ENCODE data around the gene KCNQ4.

The KCNQ4 gene

GRCh38 chr1:40840526-40841323 is 57.1 kb downstream of the KCNQ4 start:
- ATAC-seq (ENCODE audit: low read depth) (no peak), DNase-seq (ENCODE audit: low spot score) (no peak)
- Histone ChIP-seq H3K27ac (ENCODE audit: poor library complexity, severe bottlenecking) (no peak overlapping the region), H3K9me3 (ENCODE audit: severe bottlenecking) (no peaks in the 10 kb centered on the region), H3K4me1 (ENCODE audit: insufficient read depth, poor library complexity, severe bottlenecking) (no peaks in the 10 kb centered on the region), H3K4me3 (ENCODE audit: severe bottlenecking) (no peak overlapping the region), H3K27me3 (ENCODE audit: insufficient read depth, poor library complexity, severe bottlenecking) (no peaks in the 10 kb centered on the region), H3K36me3 (ENCODE audit: low read depth) (no peaks in the 10 kb centered on the region)
- TF ChIP-seq CTCF (IDR thresholded peaks at IDR 0.05; ENCODE audit: poor library complexity, severe bottlenecking): no peak

DNA sequence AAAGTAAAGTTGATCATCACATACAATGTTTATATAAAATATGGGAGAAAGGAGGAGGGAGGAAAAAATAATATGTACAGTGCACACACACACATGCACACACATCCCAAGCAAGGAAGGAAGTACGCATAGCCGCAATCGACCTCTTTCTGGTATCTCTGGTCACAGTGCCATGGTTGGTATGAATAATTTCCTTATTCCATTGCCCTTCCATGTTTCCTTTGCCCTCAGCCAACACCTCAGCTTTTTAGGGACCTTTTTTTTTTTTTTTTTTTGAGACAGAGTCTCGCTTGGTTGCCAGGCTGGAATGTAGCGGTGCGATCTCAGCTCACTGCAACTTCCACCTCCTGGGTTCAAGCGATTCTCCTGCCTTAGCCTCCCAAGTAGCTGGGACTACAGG is 58.0 kb downstream of the KCNQ4 start:
- ATAC-seq (ENCODE audit: low read depth) (no peak), DNase-seq (ENCODE audit: low spot score) (no peak)
- no peak overlapping the region for H3K27ac ChIP-seq (ENCODE audit: poor library complexity, severe bottlenecking)
- H3K9me3 ChIP-seq (ENCODE audit: severe bottlenecking): no peaks in the 10 kb centered on the region
- no peak overlapping the region for H3K4me3 ChIP-seq (ENCODE audit: severe bottlenecking)
- no peaks in the 10 kb centered on the region for H3K27me3 ChIP-seq (ENCODE audit: insufficient read depth, poor library complexity, severe bottlenecking)
- no peaks in the 10 kb centered on the region for H3K4me1 ChIP-seq (ENCODE audit: insufficient read depth, poor library complexity, severe bottlenecking)
- no peaks in the 10 kb centered on the region for H3K36me3 ChIP-seq (ENCODE audit: low read depth)
- no peak for TF ChIP-seq CTCF (IDR thresholded peaks at IDR 0.05; ENCODE audit: poor library complexity, severe bottlenecking)

DNA sequence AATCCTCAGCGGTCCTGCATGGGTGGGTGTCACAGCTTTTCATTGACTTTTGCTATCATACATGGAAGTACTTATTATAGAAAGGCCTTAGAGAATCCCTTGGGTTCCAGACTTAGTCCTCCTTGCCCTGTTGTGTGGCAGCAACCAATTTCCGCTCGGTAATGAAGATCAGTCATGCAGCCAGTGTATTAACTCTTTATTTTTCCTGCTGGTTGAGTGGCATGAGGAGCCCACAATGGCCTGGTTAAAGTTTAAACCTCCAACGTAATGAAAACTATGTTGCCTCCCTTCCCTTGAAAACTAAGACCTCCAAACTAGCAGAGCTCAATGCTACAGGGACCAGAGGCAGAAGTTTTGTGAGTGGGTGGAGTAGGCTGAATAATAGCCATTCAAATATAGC is 58.6 kb downstream of the KCNQ4 start:
- Histone ChIP-seq H3K4me1 (ENCODE audit: insufficient read depth, poor library complexity, severe bottlenecking) (no peaks in the 10 kb centered on the region), H3K4me3 (ENCODE audit: severe bottlenecking) (no peak overlapping the region), H3K9me3 (ENCODE audit: severe bottlenecking) (no peaks in the 10 kb centered on the region), H3K27ac (ENCODE audit: poor library complexity, severe bottlenecking) (no peak overlapping the region), H3K36me3 (ENCODE audit: low read depth) (no peaks in the 10 kb centered on the region), H3K27me3 (ENCODE audit: insufficient read depth, poor library complexity, severe bottlenecking) (no peaks in the 10 kb centered on the region)
- no peak for ATAC-seq (ENCODE audit: low read depth)
- no peak for TF ChIP-seq CTCF (IDR thresholded peaks at IDR 0.05; ENCODE audit: poor library complexity, severe bottlenecking)
- no peak for DNase-seq (ENCODE audit: low spot score)

GRCh38 chr1:40842691-40843090 is 59.1 kb downstream of the KCNQ4 start:
- DNase-seq (ENCODE audit: low spot score) (no peak), ATAC-seq (ENCODE audit: low read depth) (no peak)
- no peak overlapping the region for H3K4me3 ChIP-seq (ENCODE audit: severe bottlenecking)
- H3K9me3 ChIP-seq (ENCODE audit: severe bottlenecking): no peaks in the 10 kb centered on the region
- no peaks in the 10 kb centered on the region for H3K27me3 ChIP-seq (ENCODE audit: insufficient read depth, poor library complexity, severe bottlenecking)
- no peak overlapping the region for H3K27ac ChIP-seq (ENCODE audit: poor library complexity, severe bottlenecking)
- TF ChIP-seq CTCF (IDR thresholded peaks at IDR 0.05; ENCODE audit: poor library complexity, severe bottlenecking): no peak
- no peaks in the 10 kb centered on the region for H3K36me3 ChIP-seq (ENCODE audit: low read depth)
- H3K4me1 ChIP-seq (ENCODE audit: insufficient read depth, poor library complexity, severe bottlenecking): no peaks in the 10 kb centered on the region

DNA sequence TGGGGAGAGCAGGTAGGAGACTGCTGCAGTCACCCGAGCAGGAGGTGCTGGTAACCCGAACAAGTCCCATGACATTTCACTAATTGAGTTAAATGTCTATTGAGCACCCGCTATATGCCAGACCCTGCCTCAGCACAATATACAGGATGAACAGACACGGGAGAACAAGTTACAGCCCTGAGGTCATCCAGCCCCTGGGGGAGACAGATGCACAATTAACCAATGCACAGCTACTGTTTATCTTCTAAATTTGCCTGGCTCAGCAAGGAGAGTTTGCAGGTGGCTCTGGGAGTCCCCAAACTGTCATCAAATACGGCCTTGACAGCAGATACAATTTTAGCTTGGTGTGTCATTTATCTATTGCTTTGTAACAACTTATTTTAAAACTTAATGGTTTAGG is 60.5 kb downstream of the KCNQ4 start:
- no peak for TF ChIP-seq CTCF (IDR thresholded peaks at IDR 0.05; ENCODE audit: poor library complexity, severe bottlenecking)
- ATAC-seq (ENCODE audit: low read depth) (no peak), DNase-seq (ENCODE audit: low spot score) (no peak)
- no peaks in the 10 kb centered on the region for H3K27me3 ChIP-seq (ENCODE audit: insufficient read depth, poor library complexity, severe bottlenecking)
- H3K4me3 ChIP-seq (ENCODE audit: severe bottlenecking): no peak overlapping the region
- no peaks in the 10 kb centered on the region for H3K36me3 ChIP-seq (ENCODE audit: low read depth)
- no peaks in the 10 kb centered on the region for H3K4me1 ChIP-seq (ENCODE audit: insufficient read depth, poor library complexity, severe bottlenecking)
- H3K9me3 ChIP-seq (ENCODE audit: severe bottlenecking): no peaks in the 10 kb centered on the region
- H3K27ac ChIP-seq (ENCODE audit: poor library complexity, severe bottlenecking): no peak overlapping the region
